Measurements from ENCODE around the gene ISCA2. TPM values are rescaled to one million over a fixed set of nuclear protein-coding genes. Genes with fewer than 3 reads are reported as not detected.

Gene ISCA2
- total and polyA plus RNA-seq, 2 experiments from 2014 or later, result 44.0 to 171 TPM

DNA sequence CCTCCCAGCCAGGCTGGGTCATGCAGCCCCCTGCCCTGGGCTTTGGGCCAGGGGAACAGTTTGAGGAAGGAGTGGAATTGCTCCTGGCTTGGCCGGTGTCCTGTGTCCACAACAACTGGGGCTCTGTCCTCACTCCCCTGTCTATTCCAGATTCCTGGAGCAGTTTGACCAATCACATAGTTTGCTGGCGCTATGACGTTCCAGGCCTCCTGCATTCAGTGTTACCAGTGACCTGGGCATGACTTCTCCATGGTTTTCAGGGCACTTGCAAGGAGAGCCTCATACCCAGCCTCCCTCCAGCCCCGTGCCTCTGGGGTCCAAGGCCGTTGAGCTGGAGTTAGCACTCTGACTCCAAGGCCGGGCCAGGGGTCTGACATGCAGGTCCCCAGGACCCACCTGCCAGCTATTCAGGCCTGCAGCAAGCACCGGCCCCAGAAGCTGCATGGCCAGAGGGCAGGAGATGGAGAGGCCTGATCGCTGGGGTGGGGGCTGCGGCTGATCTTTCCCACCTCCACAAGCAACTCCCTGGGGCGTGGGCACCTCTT lies 34.2 kb downstream of the ISCA2 start:
- Histone ChIP-seq H2AFZ (0 out of 2 replicates have a peak overlapping the region, but pooled peaks have one; percentile 76), H3K27ac (ENCODE audit: low read depth) (no peak overlapping the region), H3F3A (replicated peaks; ENCODE audit: low read depth) (no peaks in the 10 kb centered on the region), H4K20me1 (replicated peaks; ENCODE audit: insufficient read depth) (no peaks in the 10 kb centered on the region), H3K4me3 (no peak overlapping the region), H3K79me2 (replicated peaks; ENCODE audit: insufficient read depth) (no peaks in the 10 kb centered on the region), H3K9me2 (ENCODE audit: insufficient read depth) (no peaks in the 10 kb centered on the region), H3K4me2 (no peak overlapping the region), H3K36me3 (ENCODE audit: insufficient read depth) (no peaks in the 10 kb centered on the region), H3K4me1 (ENCODE audit: insufficient read depth) (no peaks in the 10 kb centered on the region), H3K27me3 (ENCODE audit: insufficient read depth) (no peaks in the 10 kb centered on the region)
- no peak for ATAC-seq
- H3K4me1 Mint-ChIP-seq, result peaks cover 15% of the 10 kb centered on the region
- no peak for DNase-seq (ENCODE audit: low spot score)
- no peak overlapping the region for H3K27ac Mint-ChIP-seq
- H3K9me3 Mint-ChIP-seq, result no peaks in the 10 kb centered on the region
- no peak overlapping the region for H3K4me3 Mint-ChIP-seq
- peaks cover 10% of the 10 kb centered on the region for H3K27me3 Mint-ChIP-seq (ENCODE audit: insufficient read depth, low read depth, poor library complexity)
- TF ChIP-seq ZNF114 (CRISPR knock-in tag; IDR thresholded peaks at IDR 0.05), result no peak
- TF ChIP-seq, protein P1, sequence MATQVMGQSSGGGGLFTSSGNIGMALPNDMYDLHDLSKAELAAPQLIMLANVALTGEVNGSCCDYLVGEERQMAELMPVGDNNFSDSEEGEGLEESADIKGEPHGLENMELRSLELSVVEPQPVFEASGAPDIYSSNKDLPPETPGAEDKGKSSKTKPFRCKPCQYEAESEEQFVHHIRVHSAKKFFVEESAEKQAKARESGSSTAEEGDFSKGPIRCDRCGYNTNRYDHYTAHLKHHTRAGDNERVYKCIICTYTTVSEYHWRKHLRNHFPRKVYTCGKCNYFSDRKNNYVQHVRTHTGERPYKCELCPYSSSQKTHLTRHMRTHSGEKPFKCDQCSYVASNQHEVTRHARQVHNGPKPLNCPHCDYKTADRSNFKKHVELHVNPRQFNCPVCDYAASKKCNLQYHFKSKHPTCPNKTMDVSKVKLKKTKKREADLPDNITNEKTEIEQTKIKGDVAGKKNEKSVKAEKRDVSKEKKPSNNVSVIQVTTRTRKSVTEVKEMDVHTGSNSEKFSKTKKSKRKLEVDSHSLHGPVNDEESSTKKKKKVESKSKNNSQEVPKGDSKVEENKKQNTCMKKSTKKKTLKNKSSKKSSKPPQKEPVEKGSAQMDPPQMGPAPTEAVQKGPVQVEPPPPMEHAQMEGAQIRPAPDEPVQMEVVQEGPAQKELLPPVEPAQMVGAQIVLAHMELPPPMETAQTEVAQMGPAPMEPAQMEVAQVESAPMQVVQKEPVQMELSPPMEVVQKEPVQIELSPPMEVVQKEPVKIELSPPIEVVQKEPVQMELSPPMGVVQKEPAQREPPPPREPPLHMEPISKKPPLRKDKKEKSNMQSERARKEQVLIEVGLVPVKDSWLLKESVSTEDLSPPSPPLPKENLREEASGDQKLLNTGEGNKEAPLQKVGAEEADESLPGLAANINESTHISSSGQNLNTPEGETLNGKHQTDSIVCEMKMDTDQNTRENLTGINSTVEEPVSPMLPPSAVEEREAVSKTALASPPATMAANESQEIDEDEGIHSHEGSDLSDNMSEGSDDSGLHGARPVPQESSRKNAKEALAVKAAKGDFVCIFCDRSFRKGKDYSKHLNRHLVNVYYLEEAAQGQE (IDR thresholded peaks at IDR 0.05; ENCODE audit: unreplicated experiment), result no peak
- TF ChIP-seq EZH2phosphoT487 (IDR thresholded peaks at IDR 0.05; ENCODE audit: unreplicated experiment), result no peak
- TF ChIP-seq, protein P2, sequence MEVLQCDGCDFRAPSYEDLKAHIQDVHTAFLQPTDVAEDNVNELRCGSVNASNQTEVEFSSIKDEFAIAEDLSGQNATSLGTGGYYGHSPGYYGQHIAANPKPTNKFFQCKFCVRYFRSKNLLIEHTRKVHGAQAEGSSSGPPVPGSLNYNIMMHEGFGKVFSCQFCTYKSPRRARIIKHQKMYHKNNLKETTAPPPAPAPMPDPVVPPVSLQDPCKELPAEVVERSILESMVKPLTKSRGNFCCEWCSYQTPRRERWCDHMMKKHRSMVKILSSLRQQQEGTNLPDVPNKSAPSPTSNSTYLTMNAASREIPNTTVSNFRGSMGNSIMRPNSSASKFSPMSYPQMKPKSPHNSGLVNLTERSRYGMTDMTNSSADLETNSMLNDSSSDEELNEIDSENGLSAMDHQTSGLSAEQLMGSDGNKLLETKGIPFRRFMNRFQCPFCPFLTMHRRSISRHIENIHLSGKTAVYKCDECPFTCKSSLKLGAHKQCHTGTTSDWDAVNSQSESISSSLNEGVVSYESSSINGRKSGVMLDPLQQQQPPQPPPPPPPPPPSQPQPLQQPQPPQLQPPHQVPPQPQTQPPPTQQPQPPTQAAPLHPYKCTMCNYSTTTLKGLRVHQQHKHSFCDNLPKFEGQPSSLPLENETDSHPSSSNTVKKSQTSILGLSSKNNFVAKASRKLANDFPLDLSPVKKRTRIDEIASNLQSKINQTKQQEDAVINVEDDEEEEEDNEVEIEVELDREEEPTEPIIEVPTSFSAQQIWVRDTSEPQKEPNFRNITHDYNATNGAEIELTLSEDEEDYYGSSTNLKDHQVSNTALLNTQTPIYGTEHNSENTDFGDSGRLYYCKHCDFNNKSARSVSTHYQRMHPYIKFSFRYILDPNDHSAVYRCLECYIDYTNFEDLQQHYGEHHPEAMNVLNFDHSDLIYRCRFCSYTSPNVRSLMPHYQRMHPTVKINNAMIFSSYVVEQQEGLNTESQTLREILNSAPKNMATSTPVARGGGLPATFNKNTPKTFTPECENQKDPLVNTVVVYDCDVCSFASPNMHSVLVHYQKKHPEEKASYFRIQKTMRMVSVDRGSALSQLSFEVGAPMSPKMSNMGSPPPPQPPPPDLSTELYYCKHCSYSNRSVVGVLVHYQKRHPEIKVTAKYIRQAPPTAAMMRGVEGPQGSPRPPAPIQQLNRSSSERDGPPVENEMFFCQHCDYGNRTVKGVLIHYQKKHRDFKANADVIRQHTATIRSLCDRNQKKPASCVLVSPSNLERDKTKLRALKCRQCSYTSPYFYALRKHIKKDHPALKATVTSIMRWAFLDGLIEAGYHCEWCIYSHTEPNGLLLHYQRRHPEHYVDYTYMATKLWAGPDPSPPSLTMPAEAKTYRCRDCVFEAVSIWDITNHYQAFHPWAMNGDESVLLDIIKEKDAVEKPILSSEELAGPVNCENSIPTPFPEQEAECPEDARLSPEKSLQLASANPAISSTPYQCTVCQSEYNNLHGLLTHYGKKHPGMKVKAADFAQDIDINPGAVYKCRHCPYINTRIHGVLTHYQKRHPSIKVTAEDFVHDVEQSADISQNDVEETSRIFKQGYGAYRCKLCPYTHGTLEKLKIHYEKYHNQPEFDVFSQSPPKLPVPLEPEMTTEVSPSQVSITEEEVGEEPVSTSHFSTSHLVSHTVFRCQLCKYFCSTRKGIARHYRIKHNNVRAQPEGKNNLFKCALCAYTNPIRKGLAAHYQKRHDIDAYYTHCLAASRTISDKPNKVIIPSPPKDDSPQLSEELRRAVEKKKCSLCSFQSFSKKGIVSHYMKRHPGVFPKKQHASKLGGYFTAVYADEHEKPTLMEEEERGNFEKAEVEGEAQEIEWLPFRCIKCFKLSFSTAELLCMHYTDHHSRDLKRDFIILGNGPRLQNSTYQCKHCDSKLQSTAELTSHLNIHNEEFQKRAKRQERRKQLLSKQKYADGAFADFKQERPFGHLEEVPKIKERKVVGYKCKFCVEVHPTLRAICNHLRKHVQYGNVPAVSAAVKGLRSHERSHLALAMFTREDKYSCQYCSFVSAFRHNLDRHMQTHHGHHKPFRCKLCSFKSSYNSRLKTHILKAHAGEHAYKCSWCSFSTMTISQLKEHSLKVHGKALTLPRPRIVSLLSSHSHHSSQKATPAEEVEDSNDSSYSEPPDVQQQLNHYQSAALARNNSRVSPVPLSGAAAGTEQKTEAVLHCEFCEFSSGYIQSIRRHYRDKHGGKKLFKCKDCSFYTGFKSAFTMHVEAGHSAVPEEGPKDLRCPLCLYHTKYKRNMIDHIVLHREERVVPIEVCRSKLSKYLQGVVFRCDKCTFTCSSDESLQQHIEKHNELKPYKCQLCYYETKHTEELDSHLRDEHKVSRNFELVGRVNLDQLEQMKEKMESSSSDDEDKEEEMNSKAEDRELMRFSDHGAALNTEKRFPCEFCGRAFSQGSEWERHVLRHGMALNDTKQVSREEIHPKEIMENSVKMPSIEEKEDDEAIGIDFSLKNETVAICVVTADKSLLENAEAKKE (CRISPR knock-in tag; IDR thresholded peaks at IDR 0.05), result no peak
- no peak for TF ChIP-seq ZNF331 (CRISPR knock-in tag; IDR thresholded peaks at IDR 0.05; ENCODE audit: low read depth)
- TF ChIP-seq EZH2 (IDR thresholded peaks at IDR 0.05; ENCODE audit: low read depth, unreplicated experiment), result no peak
- TF ChIP-seq, protein P3, sequence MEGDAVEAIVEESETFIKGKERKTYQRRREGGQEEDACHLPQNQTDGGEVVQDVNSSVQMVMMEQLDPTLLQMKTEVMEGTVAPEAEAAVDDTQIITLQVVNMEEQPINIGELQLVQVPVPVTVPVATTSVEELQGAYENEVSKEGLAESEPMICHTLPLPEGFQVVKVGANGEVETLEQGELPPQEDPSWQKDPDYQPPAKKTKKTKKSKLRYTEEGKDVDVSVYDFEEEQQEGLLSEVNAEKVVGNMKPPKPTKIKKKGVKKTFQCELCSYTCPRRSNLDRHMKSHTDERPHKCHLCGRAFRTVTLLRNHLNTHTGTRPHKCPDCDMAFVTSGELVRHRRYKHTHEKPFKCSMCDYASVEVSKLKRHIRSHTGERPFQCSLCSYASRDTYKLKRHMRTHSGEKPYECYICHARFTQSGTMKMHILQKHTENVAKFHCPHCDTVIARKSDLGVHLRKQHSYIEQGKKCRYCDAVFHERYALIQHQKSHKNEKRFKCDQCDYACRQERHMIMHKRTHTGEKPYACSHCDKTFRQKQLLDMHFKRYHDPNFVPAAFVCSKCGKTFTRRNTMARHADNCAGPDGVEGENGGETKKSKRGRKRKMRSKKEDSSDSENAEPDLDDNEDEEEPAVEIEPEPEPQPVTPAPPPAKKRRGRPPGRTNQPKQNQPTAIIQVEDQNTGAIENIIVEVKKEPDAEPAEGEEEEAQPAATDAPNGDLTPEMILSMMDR (conservative IDR thresholded peaks at IDR 0.05; ENCODE audit: low read depth in 2 of 2), result no peak
- no peak for TF ChIP-seq POLR2AphosphoS5 (IDR thresholded peaks at IDR 0.05; ENCODE audit: low read depth)
- no peak for TF ChIP-seq JUNB (IDR thresholded peaks at IDR 0.05; ENCODE audit: unreplicated experiment)
- no peak for TF ChIP-seq STAT1 (IDR thresholded peaks at IDR 0.05; ENCODE audit: unreplicated experiment)
- H3K36me3 Mint-ChIP-seq (ENCODE audit: low read depth), result no peaks in the 10 kb centered on the region
